T-cell (primary cell): ENCODE data around the gene ARSH. TPM values are rescaled to one million over a fixed set of nuclear protein-coding genes. Genes with fewer than 3 reads are reported as not detected.
A peak's percentile ranks its signal among the peaks of the same experiment; 100 is the strongest.

ENCODE experiments used
- ATAC-seq, 4 experiments: fragments of 200-7000 bp in 3 of 4; fragments of 150-1000 bp in 1 of 4; cut with Tn5 transposase; replicated peaks in 1 of 4; 1 replicate in 3 of 4; 2 replicates in 1 of 4; pipeline ENCODE4 v1.10.0; 2021; ENCODE audit warnings: moderate library complexity in 3 of 4, mild to moderate bottlenecking in 2 of 4, moderate number of reproducible peaks in 1 of 4
- CTCF ChIA-PET, 2 donors: fragments of 300-600 bp; sonication (Branson Sonifier 250); formaldehyde crosslinking; loops; one replicate each; lab custom pipeline; 2022; ENCODE audit warnings: antibody characterized with exemption in 2 of 2; lab: Charles Lee
- POLR2A ChIA-PET, 2 donors: fragments of 300-600 bp; sonication (Branson Sonifier 250); formaldehyde crosslinking; loops; one replicate each; lab custom pipeline; 2022; ENCODE audit warnings: antibody characterized with exemption in 2 of 2; lab: Charles Lee
- DNase-seq, 35 experiments: peaks; one replicate each; pipeline versions ENCODE4 v3.0.0 to v3.0.0-alpha.2; 2013 to 2023
- H3K27ac ChIP-seq: one replicate; pipeline ENCODE4 v1.5.1; 2013; ENCODE audit warnings: low read length
- H3K27me3 ChIP-seq, 2 experiments: replicated peaks in 1 of 2; 1 replicate in 1 of 2; 2 replicates in 1 of 2; pipeline versions ENCODE4 v1.6.1 to v1.7.0; 2013; ENCODE audit warnings: low read length in 1 of 2, mixed read lengths in 1 of 2; ENCODE audit not compliant: control insufficient read depth in 2 of 2, insufficient read depth in 2 of 2; ENCODE audit errors: extremely low read depth in 1 of 2
- H3K36me3 ChIP-seq, 2 donors: 1 replicate in 1 of 2; 2 replicates in 1 of 2; pipeline versions ENCODE4 v1.6.1 to v1.7.0; 2013; ENCODE audit warnings: low read length in 1 of 2; ENCODE audit not compliant: control insufficient read depth in 2 of 2, insufficient read depth in 1 of 2; ENCODE audit errors: extremely low read depth in 1 of 2
- H3K4me1 ChIP-seq, 2 experiments: 1 replicate in 1 of 2; 2 replicates in 1 of 2; pipeline versions ENCODE4 v1.6.1 to v1.7.0; 2013; ENCODE audit warnings: low read length in 2 of 2, mixed read lengths in 1 of 2; ENCODE audit not compliant: insufficient read depth in 2 of 2, control insufficient read depth in 1 of 2; ENCODE audit errors: extremely low read depth in 1 of 2
- H3K4me3 ChIP-seq, 2 donors: 1 replicate in 1 of 2; 2 replicates in 1 of 2; pipeline versions ENCODE4 v1.5.1 to v1.7.0; 2013; ENCODE audit warnings: mild to moderate bottlenecking in 2 of 2, low read length in 1 of 2, moderate library complexity in 1 of 2; ENCODE audit not compliant: control insufficient read depth in 1 of 2; ENCODE audit errors: extremely low read depth in 1 of 2
- H3K9me3 ChIP-seq: 2 replicates; pipeline ENCODE4 v1.7.0; 2013
- H3K27ac Mint-ChIP-seq, 2 donors: one replicate each; pipeline ENCODE4 v1.8.0; 2020 to 2021; ENCODE audit warnings: mild to moderate bottlenecking in 2 of 2, mixed read lengths in 2 of 2
- H3K27me3 Mint-ChIP-seq, 2 donors: one replicate each; pipeline ENCODE4 v1.8.0; 2021 to 2022; ENCODE audit warnings: mixed read lengths in 2 of 2
- H3K36me3 Mint-ChIP-seq: one replicate; pipeline ENCODE4 v1.8.0; 2021; ENCODE audit warnings: mixed read lengths
- H3K4me1 Mint-ChIP-seq, 3 donors: one replicate each; pipeline ENCODE4 v1.8.0; 2020 to 2022; ENCODE audit warnings: mixed read lengths in 3 of 3, mild to moderate bottlenecking in 1 of 3
- H3K4me3 Mint-ChIP-seq, 3 donors: one replicate each; pipeline ENCODE4 v1.8.0; 2020 to 2022; ENCODE audit warnings: mild to moderate bottlenecking in 3 of 3, mixed read lengths in 3 of 3, moderate library complexity in 3 of 3
- H3K9me3 Mint-ChIP-seq, 3 donors: one replicate each; pipeline ENCODE4 v1.8.0; 2020 to 2022; ENCODE audit warnings: mixed read lengths in 3 of 3
- WGBS: methylation state at CpG from one replicate; pipeline ENCODE4 v1.1.5; 2013; ENCODE audit warnings: missing lambda C conversion rate; ENCODE audit not compliant: insufficient coverage; 5-methylcytosine and 5-hydroxymethylcytosine counted together
- total RNA-seq, 35 experiments: library from RNA in 6 of 35; stranded (reverse) in 6 of 35; fragments of 120-200 nt in 1 of 35; gene quantifications; one replicate each; pipeline versions ENCODE4 v1.2.1 to v1.2.4 and lab custom pipeline; 2013 to 2026

Gene ARSH
- total RNA-seq, 5 donors from 2014 or later (not counting 1 experiment from before 2014, with no cell fraction given), result not detected

DNA sequence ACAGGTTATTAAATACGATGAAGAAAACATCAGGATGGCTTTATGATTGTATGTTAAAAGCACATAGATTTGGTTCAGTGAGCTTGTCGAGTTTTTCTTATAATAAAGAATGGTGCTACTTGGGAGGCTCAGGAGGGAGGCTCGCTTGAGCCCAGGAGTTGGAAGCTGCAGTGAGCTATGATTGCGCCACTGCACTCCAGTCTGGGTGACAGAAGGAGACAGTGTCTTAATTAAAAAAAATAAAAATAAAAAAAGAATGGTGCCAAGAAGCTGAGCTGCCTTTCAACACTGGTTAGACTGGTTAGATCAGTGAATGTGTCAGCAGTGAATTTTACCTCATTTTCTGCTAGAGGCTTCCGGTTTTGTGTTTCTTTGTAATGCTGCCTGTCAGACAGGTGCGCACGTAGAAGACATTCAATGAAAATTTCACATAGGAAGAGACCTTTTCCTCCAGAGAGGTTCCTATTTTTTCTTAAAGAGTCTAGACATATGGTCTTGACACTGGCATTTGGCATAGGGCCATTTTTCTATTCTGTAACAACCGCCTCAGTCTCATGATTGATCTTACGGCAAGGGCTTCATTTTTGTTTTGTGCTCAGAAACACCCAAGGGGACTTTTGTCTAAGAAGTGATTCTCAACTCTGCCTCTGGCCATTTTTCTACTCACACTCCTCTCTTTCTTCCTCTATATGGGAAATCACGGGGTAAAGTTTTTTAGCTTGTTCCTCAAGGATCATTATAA lies 19.9 kb downstream of the ARSH start:
- no peaks in the 10 kb centered on the region for H3K36me3 Mint-ChIP-seq
- 60% methylated on average over 1 of the region's 10 CpGs for WGBS

DNA sequence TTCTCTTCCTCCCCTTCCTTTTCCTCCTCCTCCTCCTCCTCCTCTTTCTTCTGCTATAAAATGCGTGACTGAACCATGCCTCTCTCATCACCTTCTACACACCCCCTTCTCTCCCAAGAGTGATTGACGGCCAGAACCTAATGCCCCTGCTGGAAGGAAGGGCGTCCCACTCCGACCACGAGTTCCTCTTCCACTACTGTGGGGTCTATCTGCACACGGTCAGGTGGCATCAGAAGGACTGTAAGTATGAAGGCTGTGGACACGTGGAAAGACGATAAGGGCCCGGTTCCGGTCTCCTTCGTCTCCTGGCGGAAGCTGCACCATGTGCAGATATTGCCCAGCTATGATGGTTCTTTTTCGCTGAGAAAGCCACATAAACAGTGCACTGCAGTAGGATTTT lies 22.8 kb downstream of the ARSH start:
- Histone ChIP-seq H3K4me3 (no peak overlapping the region), H3K36me3 (no peaks in the 10 kb centered on the region), H3K4me1 (no peaks in the 10 kb centered on the region), H3K9me3 (no peaks in the 10 kb centered on the region), H3K27ac (no peak overlapping the region), H3K27me3 (peaks cover 0 to 7% of the 10 kb centered on the region in 2 experiments)
- H3K4me1 Mint-ChIP-seq, result peaks cover 0 to 2% (median 0%) of the 10 kb centered on the region in 3 donors
- ChIA-PET POLR2A (no interaction called here), CTCF (no interaction called here)
- DNase-seq (no peak), ATAC-seq (no peak)
- peaks cover 14 to 25% of the 10 kb centered on the region in 2 donors for H3K27me3 Mint-ChIP-seq
- no peaks in the 10 kb centered on the region for H3K36me3 Mint-ChIP-seq
- WGBS, result no CpG with 5 or more reads among the region's 13 CpGs
- H3K4me3 Mint-ChIP-seq, result no peak overlapping the region
- no peaks in the 10 kb centered on the region for H3K9me3 Mint-ChIP-seq
- H3K27ac Mint-ChIP-seq, result no peak overlapping the region

More for the DNA sequence above, 19.9 kb downstream of the ARSH start:
- POLR2A ChIA-PET, result no interaction called here
- peaks cover 0 to 7% of the 10 kb centered on the region in 2 experiments for H3K27me3 ChIP-seq
- no peak overlapping the region for H3K27ac ChIP-seq
- CTCF ChIA-PET, result no interaction called here
- Mint-ChIP-seq H3K27me3 (peaks cover 14 to 16% of the 10 kb centered on the region in 2 donors), H3K4me1 (peaks cover 0 to 2% (median 0%) of the 10 kb centered on the region in 3 donors), H3K27ac (no peak overlapping the region), H3K9me3 (no peaks in the 10 kb centered on the region), H3K4me3 (no peak overlapping the region)
- no peak overlapping the region for H3K4me3 ChIP-seq
- H3K36me3 ChIP-seq, result no peaks in the 10 kb centered on the region
- DNase-seq (no peak), ATAC-seq (no peak)
- H3K9me3 ChIP-seq, result no peaks in the 10 kb centered on the region
- H3K4me1 ChIP-seq, result no peaks in the 10 kb centered on the region

DNA sequence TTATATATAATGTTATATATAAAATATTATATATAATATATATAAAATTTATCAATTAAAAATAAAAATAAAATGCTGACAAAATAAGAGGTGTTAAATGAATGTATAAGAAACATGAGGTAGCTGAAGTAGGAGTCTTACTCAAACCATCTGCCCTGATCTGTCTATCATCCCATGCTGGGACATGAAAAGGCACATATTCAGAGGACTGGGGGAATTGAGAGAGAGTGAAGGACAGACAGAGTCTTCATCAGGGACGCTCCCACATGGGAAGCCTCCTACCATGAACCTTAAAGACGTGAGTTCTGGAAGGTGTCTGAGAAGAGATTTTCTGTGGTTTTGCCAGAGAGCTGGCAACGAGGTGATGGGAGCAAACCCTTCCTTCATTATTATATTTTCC lies 30.9 kb downstream of the ARSH start:
- H3K27me3 Mint-ChIP-seq, result peaks cover 0 to 14% of the 10 kb centered on the region in 2 donors
- H3K9me3 Mint-ChIP-seq, result peaks cover 0 to 3% (median 0%) of the 10 kb centered on the region in 3 donors
- H3K4me1 ChIP-seq, result no peaks in the 10 kb centered on the region
- H3K4me1 Mint-ChIP-seq, result no peaks in the 10 kb centered on the region
- ChIA-PET CTCF (no interaction called here), POLR2A (no interaction called here)
- no peaks in the 10 kb centered on the region for H3K27me3 ChIP-seq
- DNase-seq (no peak), ATAC-seq (no peak)
- no peaks in the 10 kb centered on the region for H3K9me3 ChIP-seq
- H3K36me3 ChIP-seq, result no peaks in the 10 kb centered on the region
- H3K27ac ChIP-seq, result no peak overlapping the region
- WGBS, result no CpG with 5 or more reads among the region's 3 CpGs
- H3K4me3 ChIP-seq, result no peak overlapping the region
- no peaks in the 10 kb centered on the region for H3K36me3 Mint-ChIP-seq
- H3K4me3 Mint-ChIP-seq, result no peak overlapping the region
- H3K27ac Mint-ChIP-seq, result no peak overlapping the region

DNA sequence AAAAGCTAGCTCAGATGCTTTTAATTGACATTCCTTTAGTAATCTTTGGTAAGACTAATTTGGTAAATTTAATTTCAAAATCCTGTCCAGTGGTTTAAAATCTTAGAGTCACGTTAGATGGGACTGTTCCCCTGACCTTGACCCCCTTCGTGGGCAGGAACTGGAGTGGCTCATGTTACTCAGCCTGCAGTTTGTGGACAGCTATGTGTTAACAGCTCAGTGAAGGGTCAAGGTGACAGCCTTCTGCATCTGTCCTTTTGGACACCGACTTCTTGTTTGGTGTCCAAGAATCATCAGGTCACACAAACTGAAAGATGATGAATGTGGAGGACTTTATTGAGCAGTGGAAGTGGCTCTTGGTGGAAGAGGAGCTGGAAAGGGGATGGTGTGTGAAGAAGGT lies 37.9 kb downstream of the ARSH start:
- H3K4me3 ChIP-seq, result no peak overlapping the region
- ChIA-PET CTCF (interaction anchor here (0.6 to 0.9 kb wide), 2 partner anchors 9 to 12 kb away, joined by 3 to 9 read pairs; no protein-coding TSS in a partner anchor), POLR2A (no interaction called here)
- no peak for DNase-seq
- no peaks in the 10 kb centered on the region for H3K4me1 ChIP-seq
- Mint-ChIP-seq H3K4me1 (peaks cover 5% of the 10 kb centered on the region in 3 donors), H3K27me3 (peaks cover 0 to 7% of the 10 kb centered on the region in 2 donors), H3K9me3 (no peaks in the 10 kb centered on the region), H3K4me3 (no peak overlapping the region), H3K27ac (no peak overlapping the region), H3K36me3 (no peaks in the 10 kb centered on the region)
- H3K9me3 ChIP-seq, result no peaks in the 10 kb centered on the region
- no peaks in the 10 kb centered on the region for H3K36me3 ChIP-seq
- no peak overlapping the region for H3K27ac ChIP-seq
- 70% methylated on average over 3 of the region's 3 CpGs for WGBS
- no peak for ATAC-seq
- no peaks in the 10 kb centered on the region for H3K27me3 ChIP-seq

DNA sequence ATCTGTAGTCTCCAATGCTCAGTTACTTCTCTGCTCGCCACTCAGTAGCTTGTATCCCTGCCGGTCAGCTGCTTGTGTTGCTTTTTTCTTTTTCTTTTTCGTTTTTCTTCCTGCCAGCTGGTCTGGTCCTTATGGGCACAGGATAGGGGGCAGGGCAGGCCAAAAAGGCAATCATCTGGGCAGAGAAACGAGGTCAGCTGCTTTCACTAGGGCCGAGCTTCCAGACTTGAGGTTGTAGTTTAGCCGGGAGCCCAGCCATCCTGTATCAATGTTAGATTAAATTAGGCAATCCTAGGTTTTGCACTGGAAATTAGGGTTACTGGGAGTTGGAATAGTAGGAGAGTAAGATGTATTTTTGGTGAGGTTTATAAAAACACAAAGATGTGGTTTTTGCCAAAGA lies 38.3 kb downstream of the ARSH start:
- Histone ChIP-seq H3K36me3 (no peaks in the 10 kb centered on the region), H3K27me3 (no peaks in the 10 kb centered on the region), H3K4me3 (no peak overlapping the region), H3K27ac (no peak overlapping the region), H3K9me3 (no peaks in the 10 kb centered on the region), H3K4me1 (no peaks in the 10 kb centered on the region)
- H3K36me3 Mint-ChIP-seq, result no peaks in the 10 kb centered on the region
- ChIA-PET CTCF (interaction anchor here in 1 of 2 donors (0.9 kb wide), 1 partner anchor 10 kb away, joined by 3 read pairs; no protein-coding TSS in a partner anchor), POLR2A (no interaction called here)
- WGBS, result 77% methylated on average over 3 of the region's 6 CpGs
- H3K4me1 Mint-ChIP-seq, result peaks cover 5% of the 10 kb centered on the region in 3 donors
- peaks cover 0 to 7% of the 10 kb centered on the region in 2 donors for H3K27me3 Mint-ChIP-seq
- no peaks in the 10 kb centered on the region for H3K9me3 Mint-ChIP-seq
- DNase-seq (no peak), ATAC-seq (no peak)
- no peak overlapping the region for H3K27ac Mint-ChIP-seq
- no peak overlapping the region for H3K4me3 Mint-ChIP-seq

DNA sequence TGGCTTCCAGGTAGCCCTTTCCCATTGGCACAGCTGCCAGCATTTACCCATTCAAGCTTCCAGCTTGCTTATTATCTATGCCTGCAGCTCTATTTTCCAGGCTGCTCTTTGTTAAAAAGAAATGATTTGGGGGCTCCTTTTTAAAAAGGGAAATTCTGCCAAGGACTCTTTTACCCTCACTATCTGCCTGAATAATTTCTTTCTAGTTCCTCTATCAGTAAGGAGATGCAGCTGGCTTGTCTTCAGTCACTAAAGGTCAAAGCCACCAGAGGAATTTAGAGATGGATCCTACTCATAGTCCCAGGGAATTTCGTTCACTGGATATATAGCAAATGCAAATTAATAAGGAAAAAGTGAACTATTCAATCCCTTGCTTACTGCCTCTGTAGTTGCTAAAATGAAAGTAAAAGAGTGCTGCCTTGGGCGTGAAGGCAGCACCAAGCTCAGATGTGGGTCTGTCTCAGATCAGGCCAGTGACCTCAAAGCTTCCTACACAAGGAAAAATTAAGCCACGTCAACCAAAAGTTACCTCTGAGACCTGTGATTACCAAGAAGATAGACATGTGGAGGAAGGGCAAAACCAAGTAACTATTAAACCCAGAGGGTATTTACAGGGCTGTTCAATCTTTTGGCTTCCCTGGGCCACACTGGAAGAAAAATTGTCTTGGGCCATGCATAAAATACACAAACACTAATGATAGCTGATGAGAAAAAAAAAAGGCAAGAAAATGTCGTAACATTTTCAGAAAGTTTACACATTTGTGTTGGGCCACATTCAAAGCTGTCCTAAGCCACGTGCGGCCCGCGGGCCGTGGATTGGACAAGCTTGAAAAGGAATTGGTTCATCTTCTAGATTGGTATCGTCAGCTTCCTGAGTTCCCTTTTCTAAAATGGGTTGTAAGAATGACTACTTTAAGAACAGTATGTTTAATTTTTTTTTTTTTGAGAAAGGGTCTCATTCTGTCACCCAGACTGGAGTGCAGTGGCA lies 40.2 kb downstream of the ARSH start:
- Histone ChIP-seq H3K9me3 (no peaks in the 10 kb centered on the region), H3K27ac (no peak overlapping the region), H3K4me1 (no peaks in the 10 kb centered on the region), H3K27me3 (no peaks in the 10 kb centered on the region), H3K4me3 (no peak overlapping the region), H3K36me3 (no peaks in the 10 kb centered on the region)
- Mint-ChIP-seq H3K27me3 (peaks cover 0 to 5% of the 10 kb centered on the region in 2 donors), H3K36me3 (no peaks in the 10 kb centered on the region), H3K4me1 (peaks cover 5% of the 10 kb centered on the region in 3 donors), H3K27ac (no peak overlapping the region), H3K4me3 (no peak overlapping the region), H3K9me3 (no peaks in the 10 kb centered on the region)
- ChIA-PET POLR2A (no interaction called here), CTCF (no interaction called here)
- DNase-seq, result peak in 1 of 35 experiments; percentile 1
- no CpG with 5 or more reads among the region's 10 CpGs for WGBS
- no peak for ATAC-seq
